GM18507 (cell line): ENCODE data around the gene TMEM120B.
"Not testable (repeated sequence)": the region's sequence is repeated elsewhere in the genome, so short reads cannot be mapped to it uniquely, and the experiment has no call there.

Experiments
- DNase-seq: peaks from one replicate; pipeline ENCODE4 v3.0.0; 2011; ENCODE audit warnings: low read depth; ENCODE audit not compliant: insufficient read length; ENCODE audit errors: extremely low spot score
- FAIRE-seq: peaks from 2 replicates; lab custom pipeline; 2011; peaks lifted over from hg19 to GRCh38; lab: Jason Lieb, UNC

Gene TMEM120B

DNA sequence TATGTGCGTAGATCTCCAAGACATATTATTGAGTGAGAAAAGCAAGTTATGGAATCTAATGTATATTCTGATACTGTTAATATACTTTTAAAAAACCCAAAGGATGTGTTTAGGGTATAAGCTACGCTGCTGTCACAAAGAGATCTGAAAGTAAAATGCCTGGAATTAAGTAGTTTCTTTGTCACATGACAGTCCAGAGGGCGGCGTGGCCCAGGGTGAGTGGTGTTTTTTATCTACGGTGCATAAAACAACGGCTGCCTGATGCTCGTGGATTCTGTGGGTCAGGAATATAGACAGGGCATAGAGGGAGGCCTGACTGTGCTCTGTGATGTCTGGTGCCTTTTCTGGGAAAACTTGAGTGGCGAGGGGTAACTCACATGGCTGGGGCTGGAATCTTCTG is 21.3 kb downstream of the TMEM120B start:
- no peak for DNase-seq

GRCh38 chr12:121738340-121738858 is 25.8 kb downstream of the TMEM120B start:
- FAIRE-seq (no peak), DNase-seq (no peak)

More for the DNA sequence above, 21.3 kb downstream of the TMEM120B start:
- FAIRE-seq: no peak

DNA sequence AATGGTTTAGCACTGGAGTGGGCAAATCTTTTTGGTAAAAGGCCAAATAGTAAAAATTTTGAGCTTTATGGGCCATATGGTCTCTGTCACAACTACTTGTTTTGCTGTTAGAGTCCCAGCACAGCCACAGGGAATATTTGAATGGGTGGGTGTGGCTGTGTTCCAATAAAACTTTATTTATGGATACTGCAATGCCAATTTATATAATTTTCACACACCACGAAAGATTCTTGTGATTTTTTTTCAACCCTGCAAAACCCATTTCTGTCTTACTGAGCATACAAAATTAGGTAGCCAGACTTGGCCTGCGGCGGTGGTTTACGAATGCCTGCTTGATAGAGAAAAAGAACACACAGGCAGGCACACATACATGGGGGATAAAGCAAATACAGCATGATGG is 28.3 kb downstream of the TMEM120B start:
- DNase-seq (no peak), FAIRE-seq (no peak)

GRCh38 chr12:121741743-121742142 is 29.2 kb downstream of the TMEM120B start:
- DNase-seq (no peak), FAIRE-seq (no peak)

- FAIRE-seq, DNase-seq: not testable (repeated sequence)
These were observed 33.0 kb downstream of the TMEM120B start for GRCh38 chr12:121745545-121745944.

GRCh38 chr12:121748218-121748570 is 35.6 kb downstream of the TMEM120B start:
- DNase-seq: no peak
- FAIRE-seq: no peak

DNA sequence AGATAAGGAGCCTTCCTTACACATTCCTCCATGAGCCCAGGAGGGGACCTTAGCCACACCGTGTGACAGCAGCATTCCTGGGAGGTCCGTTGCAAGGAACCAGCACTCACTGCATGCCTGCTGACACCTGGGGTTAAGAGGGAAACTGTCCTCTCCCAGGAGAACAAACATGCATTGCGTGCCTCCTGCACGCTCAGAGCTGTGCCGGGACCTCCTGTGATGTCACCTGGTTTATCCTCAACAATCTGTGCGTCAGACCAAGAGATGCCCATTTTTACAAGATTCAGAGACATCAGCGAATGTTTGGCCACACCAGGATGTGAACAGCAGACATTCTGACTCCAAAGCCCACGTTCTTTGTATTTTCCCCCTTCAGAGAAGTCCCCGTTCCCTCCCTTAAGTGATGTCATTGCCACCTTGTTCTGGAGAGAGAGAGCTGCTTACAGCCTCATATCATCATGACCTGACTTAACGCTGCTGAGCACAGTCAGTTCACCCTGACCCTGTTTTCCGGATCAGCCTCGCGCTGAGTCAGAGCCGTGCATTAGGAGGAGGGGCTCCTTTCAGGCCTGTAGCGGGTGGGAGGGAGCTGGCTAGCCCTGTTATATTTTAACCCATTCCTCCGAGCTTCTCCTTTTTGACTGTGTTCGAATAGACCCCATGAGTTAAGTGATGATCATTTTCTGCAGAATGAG is 36.2 kb downstream of the TMEM120B start:
- DNase-seq: no peak
- FAIRE-seq: no peak

DNA sequence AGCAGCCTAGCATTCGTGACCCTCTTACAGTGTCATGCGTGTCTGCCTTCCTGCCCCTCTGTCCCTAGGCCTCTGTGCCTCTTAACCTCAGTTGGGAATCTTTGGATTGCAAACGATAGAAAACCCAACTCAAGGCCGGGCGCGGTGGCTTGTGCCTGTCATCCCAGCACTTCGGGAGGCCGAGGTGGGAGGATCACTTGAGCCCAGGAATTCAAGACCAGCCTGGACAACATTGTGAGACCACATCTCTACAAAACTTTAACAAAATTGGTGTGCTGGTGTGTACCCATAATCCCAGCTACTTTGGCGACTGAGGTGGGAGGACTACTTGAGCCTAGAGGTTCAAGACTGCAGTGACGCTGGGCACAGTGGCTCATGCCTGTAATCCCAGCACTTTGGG is 36.7 kb downstream of the TMEM120B start:
- FAIRE-seq: no peak
- no peak for DNase-seq

DNA sequence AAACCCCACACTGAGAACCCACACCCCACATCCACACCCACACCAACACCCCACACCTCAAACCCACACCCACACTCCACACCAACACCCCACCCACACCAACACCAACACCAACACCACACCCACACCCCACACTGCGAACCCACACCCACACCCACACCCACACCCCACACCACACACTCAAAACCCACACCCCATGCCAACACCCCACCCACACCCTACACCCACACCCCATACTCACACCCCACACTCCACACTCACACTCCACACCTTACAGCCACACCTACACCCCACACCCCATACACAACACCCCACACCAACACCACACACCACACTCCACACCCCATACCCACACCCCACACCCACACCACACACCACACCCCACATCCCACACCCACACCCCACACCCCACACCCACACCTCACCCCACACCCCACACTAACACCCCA is 38.0 kb downstream of the TMEM120B start:
- DNase-seq: no peak
- FAIRE-seq: no peak

DNA sequence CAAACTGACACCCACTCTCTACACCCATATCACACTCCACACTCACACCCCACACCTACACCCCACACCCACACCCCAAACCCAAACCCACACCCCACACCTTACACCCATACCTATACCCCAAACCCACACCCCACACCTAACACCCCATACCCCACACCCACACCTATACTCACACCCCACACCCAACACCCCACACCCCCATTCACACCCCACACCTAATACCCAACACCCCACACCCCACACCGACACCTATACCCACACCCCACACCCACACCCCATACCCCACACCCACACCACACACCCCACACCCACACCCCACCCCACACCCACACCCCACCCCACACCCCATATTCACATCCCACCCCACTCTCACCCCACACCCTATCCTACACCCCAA is 38.5 kb downstream of the TMEM120B start:
- DNase-seq (no peak), FAIRE-seq (no peak)

DNA sequence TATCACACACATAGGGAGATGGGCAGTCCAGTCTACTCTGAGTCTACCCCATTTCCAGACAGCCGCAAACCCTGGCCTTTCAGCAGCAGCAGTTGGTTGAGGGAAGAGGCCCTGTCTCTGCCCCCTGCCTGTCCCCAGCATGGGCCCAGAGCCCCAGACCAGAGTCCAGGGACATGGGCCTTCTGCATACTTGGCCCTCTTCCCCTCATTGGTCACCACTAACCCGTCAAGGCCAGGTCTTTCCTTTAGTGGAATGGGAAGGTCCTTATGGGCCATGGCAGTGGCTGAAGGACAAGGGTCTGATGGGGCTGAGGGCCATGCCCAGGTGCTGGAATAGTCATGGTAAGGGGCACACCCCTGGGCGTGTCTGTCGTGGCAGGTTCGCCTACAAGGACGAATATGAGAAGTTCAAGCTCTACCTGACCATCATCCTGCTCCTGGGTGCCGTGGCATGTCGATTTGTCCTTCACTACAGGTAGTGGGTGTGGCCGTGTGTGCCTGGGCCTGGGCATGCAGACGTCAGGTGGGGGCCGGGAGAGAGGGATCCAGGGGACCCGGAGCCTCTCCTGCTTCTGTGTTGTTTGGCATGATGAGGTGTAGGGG is 39.3 kb downstream of the TMEM120B start:
- no peak for DNase-seq

GRCh38 chr12:121753844-121754264 is 41.3 kb downstream of the TMEM120B start:
- DNase-seq: no peak
- no peak for FAIRE-seq

More for the DNA sequence above, 39.3 kb downstream of the TMEM120B start:
- no peak for FAIRE-seq

GRCh38 chr12:121754836-121755235 is 42.3 kb downstream of the TMEM120B start:
- FAIRE-seq (no peak), DNase-seq (no peak)

DNA sequence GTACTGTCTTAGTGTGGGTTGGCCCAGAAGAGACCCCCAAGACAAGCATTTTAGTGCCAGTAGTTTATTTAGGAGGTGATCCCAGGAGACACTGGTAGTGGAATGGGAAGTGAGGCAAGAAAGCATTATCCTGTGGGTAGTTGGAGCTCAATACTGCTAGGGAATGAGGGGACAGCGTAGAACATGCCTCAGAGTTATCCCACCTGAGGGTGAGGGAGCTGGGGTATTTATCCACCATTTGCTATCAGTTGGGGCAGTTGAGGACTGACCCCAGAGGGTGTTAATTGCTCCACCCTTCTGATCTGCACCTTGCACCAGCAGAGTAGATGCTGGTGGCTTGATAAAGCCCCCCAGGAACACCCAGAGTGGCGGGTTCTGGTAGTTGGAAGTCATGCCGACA is 43.0 kb downstream of the TMEM120B start:
- no peak for FAIRE-seq
- no peak for DNase-seq

DNA sequence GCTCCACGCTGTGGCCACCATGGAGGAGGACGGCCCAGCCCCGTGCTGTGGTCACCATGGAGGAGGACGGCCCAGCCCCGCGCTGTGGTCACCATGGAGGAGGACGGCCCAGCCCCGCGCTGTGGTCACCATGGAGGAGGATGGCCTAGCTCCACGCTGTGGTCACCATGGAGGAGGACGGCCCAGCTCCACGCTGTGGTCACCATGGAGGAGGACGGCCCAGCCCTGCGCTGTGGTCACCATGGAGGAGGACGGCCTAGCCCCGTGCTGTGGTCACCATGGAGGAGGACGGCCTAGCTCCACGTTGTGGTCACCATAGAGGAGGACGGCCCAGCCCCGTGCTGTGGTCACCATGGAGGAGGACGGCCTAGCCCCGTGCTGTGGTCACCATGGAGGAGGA is 46.0 kb downstream of the TMEM120B start:
- DNase-seq, FAIRE-seq: not testable (repeated sequence)

GRCh38 chr12:121762269-121762668 is 49.7 kb downstream of the TMEM120B start:
- DNase-seq (no peak), FAIRE-seq (no peak)

- DNase-seq (no peak), FAIRE-seq (no peak)
These were observed 52.3 kb downstream of the TMEM120B start for GRCh38 chr12:121764808-121765207.

GRCh38 chr12:121765573-121765972 is 53.0 kb downstream of the TMEM120B start:
- DNase-seq (no peak), FAIRE-seq (no peak)

- DNase-seq (no peak), FAIRE-seq (no peak)
These were observed 53.9 kb downstream of the TMEM120B start for GRCh38 chr12:121766290-121767039.

DNA sequence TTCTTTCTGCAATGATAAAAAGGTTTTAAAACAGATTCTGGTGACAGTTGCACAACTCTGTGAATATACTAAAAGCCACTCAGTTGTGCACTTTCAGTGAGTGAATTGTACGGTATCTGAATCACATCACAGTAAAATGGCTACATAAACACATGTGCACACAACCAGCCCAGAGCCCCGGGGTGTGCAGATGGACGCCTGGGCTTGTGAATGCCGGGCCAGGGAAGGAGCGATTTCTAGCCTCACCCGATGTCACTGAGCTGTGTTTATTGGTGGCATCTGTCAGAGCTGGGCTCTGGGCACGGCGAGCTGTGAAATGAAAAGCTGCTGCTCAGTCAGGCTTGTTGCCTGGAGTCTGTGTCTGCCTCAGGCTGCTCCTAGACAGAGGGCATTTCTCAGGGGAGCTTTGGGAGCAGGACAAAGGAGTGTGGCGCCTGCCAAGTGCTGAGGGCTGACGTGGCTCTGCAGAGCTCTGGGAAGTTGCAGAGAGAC is 55.0 kb downstream of the TMEM120B start:
- DNase-seq (no peak), FAIRE-seq (no peak)
